ENCODE data around the gene KBTBD8. TPM values are rescaled to one million over a fixed set of nuclear protein-coding genes. Genes with fewer than 3 reads are reported as not detected.

Gene KBTBD8
- total and polyA plus RNA-seq, 9 of the 15 experiments (the other 6 are each of a cell fraction or from before 2014, with no cell fraction given), result 2.7 to 9.1 (median 5.6) TPM

- TF ChIP-seq CUX1 (CRISPR knock-in tag; IDR thresholded peaks at IDR 0.05) (no peak), SMARCB1 (IDR thresholded peaks at IDR 0.05; ENCODE audit: insufficient read length, low read depth) (no peak), TBP (optimal IDR thresholded peaks at IDR 0.05; ENCODE audit: low read depth, low read length) (no peak), MEF2A (IDR thresholded peaks at IDR 0.05; ENCODE audit: control insufficient read depth, low read depth, low read length) (no peak), ZMIZ1 (IDR thresholded peaks at IDR 0.05; ENCODE audit: low read depth in 2 of 2, low read length in 2 of 2) (no peak), ZNF780A (CRISPR knock-in tag; IDR thresholded peaks at IDR 0.05) (no peak), TFAP4 (CRISPR knock-in tag; IDR thresholded peaks at IDR 0.05; ENCODE audit: borderline replicate concordance) (no peak), TEAD2 (tag; IDR thresholded peaks at IDR 0.05) (no peak), ARID3A (IDR thresholded peaks at IDR 0.05; ENCODE audit: borderline replicate concordance, low read depth, low read length) (no peak)
These were observed 8.9 kb upstream of the KBTBD8 start (continued) for GRCh38 chr3:66989241-66989640.
